Measurements from ENCODE around the gene CD6. TPM values are rescaled to one million over a fixed set of nuclear protein-coding genes. Genes with fewer than 3 reads are reported as not detected.

Gene CD6
- total and polyA plus RNA-seq, 8 donors, result 1.1 to 2.8 (median 1.4) TPM; not detected in 2

GRCh38 chr11:60946601-60947264, 24.7 kb upstream of the CD6 start:
- 79 to 89% (median 87%) methylated on average over 15 of the region's 15 CpGs for WGBS, 5 donors
- no peak for TF ChIP-seq EP300 (IDR thresholded peaks at IDR 0.05)
- TF ChIP-seq CTCF (IDR thresholded peaks at IDR 0.05), result no peak
- TF ChIP-seq POLR2A (IDR thresholded peaks at IDR 0.05), result no peak
- no peak for TF ChIP-seq POLR2AphosphoS5 (IDR thresholded peaks at IDR 0.05)

GRCh38 chr11:60947700-60948099, 23.8 kb upstream of the CD6 start:
- intact Hi-C loops (cut with DNase I; ENCODE audit: low total_unique reads), result no loop called here
- DNase-seq, result no peak
- no peaks in the 10 kb centered on the region for H3K27me3 ChIP-seq
- peaks cover 17 to 66% (median 41%) of the 10 kb centered on the region in 4 donors for H3K4me1 ChIP-seq
- H3K36me3 ChIP-seq, result peaks cover 0 to 41% (median 33%) of the 10 kb centered on the region in 4 donors
- H3K27ac ChIP-seq, result no peak overlapping the region
- TF ChIP-seq EP300 (IDR thresholded peaks at IDR 0.05) (no peak), POLR2A (IDR thresholded peaks at IDR 0.05) (no peak), POLR2AphosphoS5 (IDR thresholded peaks at IDR 0.05) (no peak), CTCF (IDR thresholded peaks at IDR 0.05) (no peak)
- H3K4me3 ChIP-seq, result no peak overlapping the region
- no peaks in the 10 kb centered on the region for H3K9me3 ChIP-seq
- 42 to 47% (median 45%) methylated on average over 2 of the region's 2 CpGs for WGBS, 5 donors

More at GRCh38 chr11:60946601-60947264, 24.7 kb upstream of the CD6 start:
- no peak for DNase-seq
- Histone ChIP-seq H3K27me3 (no peaks in the 10 kb centered on the region), H3K4me3 (no peak overlapping the region), H3K4me1 (peaks cover 24 to 66% (median 44%) of the 10 kb centered on the region in 4 donors), H3K36me3 (peaks cover 0 to 51% (median 42%) of the 10 kb centered on the region in 4 donors), H3K9me3 (no peaks in the 10 kb centered on the region), H3K27ac (no peak overlapping the region)
- intact Hi-C loops (cut with DNase I; ENCODE audit: low total_unique reads), result no loop called here

- DNase-seq, result peak in 1 of 2 donors; percentile 67
- Histone ChIP-seq H3K4me3 (no peak overlapping the region), H3K4me1 (peaks cover 12 to 66% (median 39%) of the 10 kb centered on the region in 4 donors), H3K27ac (no peak overlapping the region), H3K27me3 (no peaks in the 10 kb centered on the region), H3K9me3 (no peaks in the 10 kb centered on the region), H3K36me3 (peaks cover 0 to 36% (median 29%) of the 10 kb centered on the region in 4 donors)
- intact Hi-C loops (cut with DNase I; ENCODE audit: low total_unique reads), result no loop called here
- 81 to 91% (median 89%) methylated on average over 5 of the region's 5 CpGs for WGBS, 5 donors
- no peak for TF ChIP-seq EP300 (IDR thresholded peaks at IDR 0.05)
- no peak for TF ChIP-seq CTCF (IDR thresholded peaks at IDR 0.05)
- TF ChIP-seq POLR2A (IDR thresholded peaks at IDR 0.05), result no peak
- TF ChIP-seq POLR2AphosphoS5 (IDR thresholded peaks at IDR 0.05), result no peak
These were observed 23.2 kb upstream of the CD6 start for GRCh38 chr11:60948250-60948649.

GRCh38 chr11:60950024-60950423, 21.5 kb upstream of the CD6 start:
- Histone ChIP-seq H3K27ac (peak overlapping the region in 2 of 5 donors; percentile 32 to 87), H3K4me1 (peaks cover 8 to 53% (median 34%) of the 10 kb centered on the region in 4 donors), H3K36me3 (peaks cover 0 to 19% (median 16%) of the 10 kb centered on the region in 4 donors), H3K4me3 (peak overlapping the region; percentile 48 to 69 (median 58)), H3K9me3 (no peaks in the 10 kb centered on the region), H3K27me3 (no peaks in the 10 kb centered on the region)
- intact Hi-C loops (cut with DNase I; ENCODE audit: low total_unique reads), result no loop called here
- no peak for TF ChIP-seq EP300 (IDR thresholded peaks at IDR 0.05)
- no peak for TF ChIP-seq CTCF (IDR thresholded peaks at IDR 0.05)
- no peak for TF ChIP-seq POLR2AphosphoS5 (IDR thresholded peaks at IDR 0.05)
- no peak for TF ChIP-seq POLR2A (IDR thresholded peaks at IDR 0.05)
- no peak for DNase-seq
- 71 to 93% (median 83%) methylated on average over 6 of the region's 6 CpGs for WGBS, 5 donors

Measured in stomach (tissue), 9 donors.